ENCODE measurements around the gene ARSI. TPM values are rescaled to one million over a fixed set of nuclear protein-coding genes. Genes with fewer than 3 reads are reported as not detected.

ARSI gene
- total RNA-seq, 2 experiments from 2014 or later, result not detected

- no peaks in the 10 kb centered on the region for H3K9me3 ChIP-seq (ENCODE audit: low read length)
- TF ChIP-seq CTCF (conservative IDR thresholded peaks at IDR 0.05; ENCODE audit: low read length), result no peak
- no peak for DNase-seq (ENCODE audit: low spot score)
- BruUV-seq (replicated peaks), result no TSS peak
- H3K4me2 ChIP-seq (ENCODE audit: low read length), result no peak overlapping the region
- no peak overlapping the region for H3K4me3 ChIP-seq (ENCODE audit: low read depth, low read length, poor library complexity, severe bottlenecking)
- POLR2A ChIA-PET, result no interaction called here
- no peaks in the 10 kb centered on the region for H4K20me1 ChIP-seq (ENCODE audit: insufficient read depth, low read length)
- intact Hi-C loops (cut with micrococcal nuclease; ENCODE audit: unreplicated experiment), result no loop called here
- H3K79me2 ChIP-seq (ENCODE audit: insufficient read depth, low read depth, low read length), result no peaks in the 10 kb centered on the region
- no peak overlapping the region for H3K27ac ChIP-seq (ENCODE audit: low read depth, low read length, poor library complexity, severe bottlenecking)
- no peaks in the 10 kb centered on the region for H3K36me3 ChIP-seq (ENCODE audit: insufficient read depth, low read length)
- no peaks in the 10 kb centered on the region for H3K9me2 ChIP-seq (ENCODE audit: insufficient read depth, low read length)
- no peak overlapping the region for H2AFZ ChIP-seq (ENCODE audit: low read length)
- CTCF ChIA-PET (ENCODE audit: unreplicated experiment), result no interaction called here
- no peaks in the 10 kb centered on the region for H3K4me1 ChIP-seq (ENCODE audit: insufficient read depth, low read length, poor library complexity, severe bottlenecking)
Measured at GRCh38 chr5:150317048-150318003, 14.6 kb upstream of the ARSI start.

- Histone ChIP-seq H3K9me3 (ENCODE audit: low read length) (no peaks in the 10 kb centered on the region), H2AFZ (ENCODE audit: low read length) (no peak overlapping the region), H3K9me2 (ENCODE audit: insufficient read depth, low read length) (no peaks in the 10 kb centered on the region), H3K4me2 (ENCODE audit: low read length) (no peak overlapping the region), H3K4me1 (ENCODE audit: insufficient read depth, low read length, poor library complexity, severe bottlenecking) (no peaks in the 10 kb centered on the region), H3K79me2 (ENCODE audit: insufficient read depth, low read depth, low read length) (no peaks in the 10 kb centered on the region), H3K27ac (ENCODE audit: low read depth, low read length, poor library complexity, severe bottlenecking) (no peak overlapping the region), H3K36me3 (ENCODE audit: insufficient read depth, low read length) (no peaks in the 10 kb centered on the region), H3K4me3 (ENCODE audit: low read depth, low read length, poor library complexity, severe bottlenecking) (no peak overlapping the region), H4K20me1 (ENCODE audit: insufficient read depth, low read length) (no peaks in the 10 kb centered on the region)
- no peak for TF ChIP-seq CTCF (conservative IDR thresholded peaks at IDR 0.05; ENCODE audit: low read length)
- TF ChIP-seq EZH2phosphoT487 (IDR thresholded peaks at IDR 0.05; ENCODE audit: borderline replicate concordance, low read depth, low read length), result no peak
- intact Hi-C loops (cut with micrococcal nuclease; ENCODE audit: unreplicated experiment), result no loop called here
- DNase-seq (ENCODE audit: low spot score), result no peak
- POLR2A ChIA-PET, result no interaction called here
- CTCF ChIA-PET (ENCODE audit: unreplicated experiment), result no interaction called here
- BruUV-seq (replicated peaks), result no TSS peak
Measured at GRCh38 chr5:150316320-150316719, 13.6 kb upstream of the ARSI start.

GRCh38 chr5:150315245-150315644, 12.5 kb upstream of the ARSI start:
- intact Hi-C loops (cut with micrococcal nuclease; ENCODE audit: unreplicated experiment), result no loop called here
- no peaks in the 10 kb centered on the region for H3K79me2 ChIP-seq (ENCODE audit: insufficient read depth, low read depth, low read length)
- no peaks in the 10 kb centered on the region for H3K36me3 ChIP-seq (ENCODE audit: insufficient read depth, low read length)
- H3K27ac ChIP-seq (ENCODE audit: low read depth, low read length, poor library complexity, severe bottlenecking), result no peak overlapping the region
- H4K20me1 ChIP-seq (ENCODE audit: insufficient read depth, low read length), result no peaks in the 10 kb centered on the region
- H3K4me1 ChIP-seq (ENCODE audit: insufficient read depth, low read length, poor library complexity, severe bottlenecking), result no peaks in the 10 kb centered on the region
- TF ChIP-seq EZH2phosphoT487 (IDR thresholded peaks at IDR 0.05; ENCODE audit: borderline replicate concordance, low read depth, low read length) (no peak), CTCF (conservative IDR thresholded peaks at IDR 0.05; ENCODE audit: low read length) (no peak)
- H2AFZ ChIP-seq (ENCODE audit: low read length), result no peak overlapping the region
- ChIA-PET POLR2A (no interaction called here), CTCF (ENCODE audit: unreplicated experiment) (no interaction called here)
- no peak overlapping the region for H3K4me3 ChIP-seq (ENCODE audit: low read depth, low read length, poor library complexity, severe bottlenecking)
- H3K4me2 ChIP-seq (ENCODE audit: low read length), result no peak overlapping the region
- no peaks in the 10 kb centered on the region for H3K9me3 ChIP-seq (ENCODE audit: low read length)
- H3K9me2 ChIP-seq (ENCODE audit: insufficient read depth, low read length), result no peaks in the 10 kb centered on the region
- no peak for DNase-seq (ENCODE audit: low spot score)
- BruUV-seq (replicated peaks), result no TSS peak

Data from OCI-LY7 (cell line).